Keratinocyte (primary cell): Measurements from ENCODE around the gene ADARB2. TPM values are rescaled to one million over a fixed set of nuclear protein-coding genes. Genes with fewer than 3 reads are reported as not detected.
A peak's percentile ranks its signal among the peaks of the same experiment; 100 is the strongest.

Experiments used
- DNase-seq: peaks from one replicate; pipeline ENCODE4 v3.0.0-alpha.2; 2011; ENCODE audit warnings: low read depth, missing footprints, low spot score
- FAIRE-seq: peaks from 2 replicates; lab custom pipeline; 2011; peaks lifted over from hg19 to GRCh38; lab: Jason Lieb, UNC
- H2AFZ ChIP-seq: 2 replicates; pipeline ENCODE4 v1.6.0; 2012; ENCODE audit warnings: low read length, control low read depth, inconsistent platforms; ENCODE audit not compliant: control insufficient read depth
- H3K27ac ChIP-seq: 2 replicates; pipeline ENCODE4 v1.5.1; 2011; ENCODE audit warnings: low read length; ENCODE audit not compliant: control insufficient read depth, insufficient read depth
- H3K27me3 ChIP-seq: 3 replicates; pipeline ENCODE4 v1.6.0; 2011; ENCODE audit warnings: low read length; ENCODE audit not compliant: control insufficient read depth, insufficient read depth; ENCODE audit errors: extremely low read depth
- H3K36me3 ChIP-seq, 2 experiments: 2 replicates in 1 of 2; 3 replicates in 1 of 2; pipeline ENCODE4 v1.5.1; 2011; ENCODE audit warnings: low read length in 2 of 2, mild to moderate bottlenecking in 1 of 2; ENCODE audit not compliant: control insufficient read depth in 2 of 2, insufficient read depth in 2 of 2; ENCODE audit errors: extremely low read depth in 1 of 2
- H3K4me1 ChIP-seq: 3 replicates; pipeline ENCODE4 v1.5.1; 2011; ENCODE audit warnings: low read length; ENCODE audit not compliant: control insufficient read depth, insufficient read depth; ENCODE audit errors: extremely low read depth
- H3K4me2 ChIP-seq: 3 replicates; pipeline ENCODE4 v1.6.0; 2011; ENCODE audit warnings: low read depth, low read length; ENCODE audit not compliant: control insufficient read depth, insufficient read depth; ENCODE audit errors: extremely low read depth
- H3K4me3 ChIP-seq, 3 experiments: fragments of 200-600 bp in 1 of 3; sonication (generic) in 1 of 3; 2 replicates in 2 of 3; 3 replicates in 1 of 3; pipeline ENCODE4 v1.5.1; 2011 to 2016; ENCODE audit warnings: low read length in 3 of 3, mild to moderate bottlenecking in 3 of 3, control low read depth in 2 of 3, inconsistent platforms in 1 of 3, low read depth in 1 of 3, mixed read lengths in 1 of 3, mixed run types in 1 of 3, moderate library complexity in 1 of 3; ENCODE audit not compliant: control insufficient read depth in 2 of 3, insufficient read depth in 2 of 3; ENCODE audit errors: extremely low read depth in 1 of 3
- H3K79me2 ChIP-seq: 2 replicates; pipeline ENCODE4 v1.6.0; 2012; ENCODE audit warnings: low read length; ENCODE audit not compliant: control insufficient read depth, insufficient read depth
- H3K9ac ChIP-seq: 3 replicates; pipeline ENCODE4 v1.6.0; 2011; ENCODE audit warnings: low read length; ENCODE audit not compliant: control insufficient read depth, insufficient read depth; ENCODE audit errors: extremely low read depth
- H3K9me1 ChIP-seq: 3 replicates; pipeline ENCODE4 v1.6.0; 2011; ENCODE audit warnings: low read length; ENCODE audit not compliant: control insufficient read depth, insufficient read depth; ENCODE audit errors: extremely low read depth
- H3K9me3 ChIP-seq: 2 replicates; pipeline ENCODE4 v1.5.1; 2012; ENCODE audit warnings: low read depth, low read length; ENCODE audit not compliant: control insufficient read depth
- H4K20me1 ChIP-seq: 3 replicates; pipeline ENCODE4 v1.6.0; 2011; ENCODE audit warnings: low read length; ENCODE audit not compliant: control insufficient read depth, insufficient read depth; ENCODE audit errors: extremely low read depth
- EZH2 ChIP-seq: IDR thresholded peaks from one replicate; pipeline ENCODE4 v1.6.1; 2012; ENCODE audit warnings: inconsistent platforms, mild to moderate bottlenecking, low read length, moderate library complexity
- dilution Hi-C: fragments of 300-500 bp; cut with MboI; formaldehyde crosslinking; loops from one replicate; pipeline ENCODE4 v1.7.0; 2020; ENCODE audit warnings: low sequenced_read_pairs; ENCODE audit not compliant: extremely low pct_ligation_motif_present
- polyA plus RNA-seq, 5 experiments: library from polyadenylated mRNA; depleted of rRNA in 3 of 5; stranded (reverse) in 3 of 5; stranded (forward) in 1 of 5; unstranded in 1 of 5; fragments of >200 nt; gene quantifications; 1 replicate in 1 of 5; 2 replicates in 3 of 5; 3 replicates in 1 of 5; pipeline versions ENCODE4 v1.2.1 to v1.2.3, GENCODE V29; 2011 to 2012; ENCODE audit warnings: missing spikeins in 2 of 5, low read depth in 1 of 5, low replicate concordance in 1 of 5
- TF ChIP-seq, protein P1 (sequence below), 3 experiments: IDR thresholded peaks in 1 of 3; conservative IDR thresholded peaks in 1 of 3; optimal IDR thresholded peaks in 1 of 3; 2 replicates in 2 of 3; 3 replicates in 1 of 3; pipeline versions ENCODE3 to v1.5.1; 2011; ENCODE audit warnings: low read length in 3 of 3, mild to moderate bottlenecking in 3 of 3, moderate library complexity in 2 of 3, control low read depth in 1 of 3, inconsistent platforms in 1 of 3; ENCODE audit not compliant: insufficient read depth in 2 of 3; ENCODE audit errors: extremely low read depth in 1 of 3

ADARB2 gene
- polyA plus RNA-seq, 1 donor (not counting 4 experiments of a cell fraction or from before 2014, with no cell fraction given): not detected

DNA sequence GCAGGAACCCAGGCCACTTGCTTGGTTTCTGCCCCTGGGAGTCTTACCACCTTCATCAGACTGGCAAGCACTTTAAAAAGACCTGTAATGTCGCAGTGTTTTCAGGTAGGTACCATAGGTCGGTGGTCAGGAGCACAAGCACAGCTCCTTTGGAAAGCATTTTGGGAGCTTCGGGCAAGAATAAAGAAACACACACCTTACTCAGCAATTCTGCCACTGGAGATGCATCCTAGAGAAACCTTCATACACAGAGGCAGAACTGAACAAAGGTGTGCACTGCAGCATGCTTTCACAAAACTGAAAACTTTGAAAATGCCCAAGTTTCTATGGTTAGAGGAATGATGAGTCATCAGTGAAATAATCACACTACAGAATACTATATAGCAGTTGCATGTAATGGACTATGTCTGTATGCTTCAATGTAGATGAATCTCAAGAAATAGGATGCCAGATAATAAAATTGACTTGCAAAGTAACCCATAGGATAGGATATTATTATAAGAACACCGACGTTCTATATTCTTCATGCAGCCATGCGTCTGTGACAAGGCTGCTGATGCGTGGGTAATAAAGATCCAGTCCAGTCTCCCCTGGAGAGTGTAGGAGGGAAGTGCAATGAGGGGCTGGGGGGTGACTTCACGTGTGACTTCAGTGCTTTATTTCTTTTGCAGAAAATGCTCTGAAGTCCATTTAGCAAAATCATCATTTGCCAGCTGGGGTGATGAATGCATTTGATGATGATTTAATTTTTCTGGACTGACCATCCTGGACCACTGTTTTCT, 371.6 kb downstream of the ADARB2 start:
- Histone ChIP-seq H4K20me1 (no peaks in the 10 kb centered on the region), H3K36me3 (no peaks in the 10 kb centered on the region), H3K9me1 (no peaks in the 10 kb centered on the region), H3K4me2 (no peak overlapping the region), H3K4me3 (no peak overlapping the region), H3K27me3 (no peaks in the 10 kb centered on the region), H2AFZ (no peak overlapping the region), H3K9ac (no peak overlapping the region), H3K79me2 (no peaks in the 10 kb centered on the region), H3K4me1 (peaks cover 10% of the 10 kb centered on the region), H3K27ac (peak overlapping the region; percentile 4), H3K9me3 (peaks cover 3% of the 10 kb centered on the region)
- dilution Hi-C loops: no loop called here
- TF ChIP-seq EZH2: no peak
- TF ChIP-seq, protein P1, sequence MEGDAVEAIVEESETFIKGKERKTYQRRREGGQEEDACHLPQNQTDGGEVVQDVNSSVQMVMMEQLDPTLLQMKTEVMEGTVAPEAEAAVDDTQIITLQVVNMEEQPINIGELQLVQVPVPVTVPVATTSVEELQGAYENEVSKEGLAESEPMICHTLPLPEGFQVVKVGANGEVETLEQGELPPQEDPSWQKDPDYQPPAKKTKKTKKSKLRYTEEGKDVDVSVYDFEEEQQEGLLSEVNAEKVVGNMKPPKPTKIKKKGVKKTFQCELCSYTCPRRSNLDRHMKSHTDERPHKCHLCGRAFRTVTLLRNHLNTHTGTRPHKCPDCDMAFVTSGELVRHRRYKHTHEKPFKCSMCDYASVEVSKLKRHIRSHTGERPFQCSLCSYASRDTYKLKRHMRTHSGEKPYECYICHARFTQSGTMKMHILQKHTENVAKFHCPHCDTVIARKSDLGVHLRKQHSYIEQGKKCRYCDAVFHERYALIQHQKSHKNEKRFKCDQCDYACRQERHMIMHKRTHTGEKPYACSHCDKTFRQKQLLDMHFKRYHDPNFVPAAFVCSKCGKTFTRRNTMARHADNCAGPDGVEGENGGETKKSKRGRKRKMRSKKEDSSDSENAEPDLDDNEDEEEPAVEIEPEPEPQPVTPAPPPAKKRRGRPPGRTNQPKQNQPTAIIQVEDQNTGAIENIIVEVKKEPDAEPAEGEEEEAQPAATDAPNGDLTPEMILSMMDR (optimal IDR thresholded peaks at IDR 0.05 in 1 of 3, IDR thresholded peaks at IDR 0.05 in 1 of 3, conservative IDR thresholded peaks at IDR 0.05 in 1 of 3; ENCODE audit: extremely low read depth in 1 of 3, insufficient read depth in 2 of 3, low read length in 3 of 3): no peak
- DNase-seq (no peak), FAIRE-seq (no peak)

DNA sequence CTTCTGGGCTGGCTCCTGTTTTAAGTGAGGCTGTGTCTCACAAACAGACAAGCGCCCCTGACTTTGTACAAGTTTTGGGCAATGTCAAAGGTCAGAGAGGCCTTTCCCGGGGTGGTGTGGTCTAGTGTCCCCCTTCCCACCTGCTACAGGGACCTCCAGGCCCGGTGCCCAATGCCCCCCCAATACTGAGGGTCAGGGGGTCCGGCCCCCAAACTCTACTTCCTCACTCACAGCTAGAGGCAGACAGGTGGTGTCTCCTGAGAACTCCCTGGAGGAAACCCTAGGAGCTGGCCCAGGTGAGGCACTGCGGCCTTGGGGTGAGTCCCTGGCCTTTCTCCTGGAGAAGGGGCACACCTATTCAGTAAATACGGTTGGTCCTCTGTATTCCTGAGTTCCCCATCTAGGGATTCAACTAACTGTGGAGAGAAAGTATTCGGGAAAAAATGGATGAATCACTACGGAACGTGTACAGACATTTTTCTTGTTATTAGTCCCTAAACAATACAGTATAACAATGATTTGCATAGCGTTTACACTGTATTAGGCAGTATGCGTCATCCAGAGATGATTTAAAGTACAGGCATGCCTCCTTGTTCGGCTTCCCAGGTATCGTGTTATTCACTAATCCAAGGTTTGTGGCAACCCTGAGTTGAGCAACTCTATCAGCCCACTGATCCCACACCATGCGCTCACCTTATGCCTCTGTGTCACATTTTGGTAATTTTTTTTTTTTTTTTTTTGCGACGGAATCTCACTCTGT, 373.0 kb downstream of the ADARB2 start:
- Histone ChIP-seq H3K9me1 (no peaks in the 10 kb centered on the region), H3K4me1 (peaks cover 22% of the 10 kb centered on the region), H3K79me2 (no peaks in the 10 kb centered on the region), H3K27me3 (no peaks in the 10 kb centered on the region), H4K20me1 (no peaks in the 10 kb centered on the region), H3K27ac (peak overlapping the region; percentile 69), H3K4me2 (no peak overlapping the region), H3K36me3 (no peaks in the 10 kb centered on the region), H3K4me3 (no peak overlapping the region), H3K9ac (peak overlapping the region; percentile 35), H2AFZ (no peak overlapping the region), H3K9me3 (peaks cover 3% of the 10 kb centered on the region)
- dilution Hi-C loops: no loop called here
- FAIRE-seq (peak; percentile 29), DNase-seq (peak; percentile 40)
- TF ChIP-seq, protein P1 (optimal IDR thresholded peaks at IDR 0.05 in 1 of 3, IDR thresholded peaks at IDR 0.05 in 1 of 3, conservative IDR thresholded peaks at IDR 0.05 in 1 of 3; ENCODE audit: extremely low read depth in 1 of 3, insufficient read depth in 2 of 3, low read length in 3 of 3): no peak
- TF ChIP-seq EZH2: no peak
